Calu3 (cell line): ENCODE measurements around the gene SLC5A10. TPM values are rescaled to one million over a fixed set of nuclear protein-coding genes. Genes with fewer than 3 reads are reported as not detected.

Experiments used
- BruUV-seq: library from RNA; stranded (reverse); fragments of 400-500 nt; replicated peaks from 2 replicates; lab custom pipeline; 2021; lab: Mats Ljungman, UMichigan
- CTCF ChIA-PET: fragments of 300-600 bp; sonication (Branson Sonifier 250); formaldehyde crosslinking; loops from one replicate; lab custom pipeline; 2022; ENCODE audit warnings: antibody characterized with exemption; lab: Charles Lee
- DNase-seq: peaks from one replicate; pipeline ENCODE4 v3.0.0; 2022
- H3K27ac Mint-ChIP-seq: one replicate; pipeline ENCODE4 v1.8.0; 2022; ENCODE audit warnings: mixed read lengths; ENCODE audit not compliant: unreplicated experiment
- H3K27me3 Mint-ChIP-seq: one replicate; pipeline ENCODE4 v1.8.0; 2022; ENCODE audit warnings: mixed read lengths; ENCODE audit not compliant: unreplicated experiment
- H3K36me3 Mint-ChIP-seq: one replicate; pipeline ENCODE4 v1.8.0; 2022; ENCODE audit warnings: mild to moderate bottlenecking, moderate library complexity, mixed read lengths; ENCODE audit not compliant: insufficient read depth, unreplicated experiment
- H3K4me1 Mint-ChIP-seq: one replicate; pipeline ENCODE4 v1.8.0; 2022; ENCODE audit warnings: mild to moderate bottlenecking, low read depth, mixed read lengths; ENCODE audit not compliant: unreplicated experiment
- H3K4me3 Mint-ChIP-seq: one replicate; pipeline ENCODE4 v1.8.0; 2022; ENCODE audit warnings: mild to moderate bottlenecking, low read depth, moderate library complexity, mixed read lengths; ENCODE audit not compliant: unreplicated experiment
- H3K9me3 Mint-ChIP-seq: one replicate; pipeline ENCODE4 v1.8.0; 2022; ENCODE audit warnings: low read depth, mixed read lengths; ENCODE audit not compliant: unreplicated experiment
- CTCF ChIP-seq: fragments of 200-600 bp; IDR thresholded peaks from one replicate; pipeline ENCODE4 v1.8.0; 2022; ENCODE audit warnings: antibody characterized with exemption; ENCODE audit not compliant: unreplicated experiment
- intact Hi-C: fragments of 100-400 bp; cut with micrococcal nuclease; formaldehyde crosslinking; loops from one replicate; pipeline ENCODE4 v1.10.0; 2022; ENCODE audit not compliant: unreplicated experiment
- total RNA-seq: library from RNA; stranded (reverse); gene quantifications from 2 replicates; pipeline ENCODE4 v1.2.3, GENCODE V29; 2022

The SLC5A10 gene
- total RNA-seq, 1 experiment from 2014 or later, result not detected

- no TSS peak for BruUV-seq
- no peak overlapping the region for H3K27ac Mint-ChIP-seq
These were observed 5.9 kb downstream of the SLC5A10 start for GRCh38 chr17:18957831-18958230.

GRCh38 chr17:18958611-18959010 lies 6.6 kb downstream of the SLC5A10 start:
- no peaks in the 10 kb centered on the region for H3K4me1 Mint-ChIP-seq
- TF ChIP-seq CTCF, result no peak
- BruUV-seq, result no TSS peak
- intact Hi-C loops, result no loop called here
- no peak for DNase-seq
- no peaks in the 10 kb centered on the region for H3K36me3 Mint-ChIP-seq
- no peak overlapping the region for H3K4me3 Mint-ChIP-seq
- H3K9me3 Mint-ChIP-seq, result no peaks in the 10 kb centered on the region
- no peak overlapping the region for H3K27ac Mint-ChIP-seq
- H3K27me3 Mint-ChIP-seq, result no peaks in the 10 kb centered on the region
- CTCF ChIA-PET, result no interaction called here

More at GRCh38 chr17:18957831-18958230, 5.9 kb downstream of the SLC5A10 start:
- H3K9me3 Mint-ChIP-seq, result no peaks in the 10 kb centered on the region
- TF ChIP-seq CTCF, result no peak
- CTCF ChIA-PET, result no interaction called here
- intact Hi-C loops, result no loop called here
- no peaks in the 10 kb centered on the region for H3K36me3 Mint-ChIP-seq
- no peak overlapping the region for H3K4me3 Mint-ChIP-seq
- no peaks in the 10 kb centered on the region for H3K4me1 Mint-ChIP-seq
- no peaks in the 10 kb centered on the region for H3K27me3 Mint-ChIP-seq
- DNase-seq, result no peak

- CTCF ChIA-PET, result no interaction called here
- H3K27me3 Mint-ChIP-seq, result no peaks in the 10 kb centered on the region
- TF ChIP-seq CTCF, result no peak
- no peak overlapping the region for H3K27ac Mint-ChIP-seq
- BruUV-seq, result no TSS peak
- H3K4me1 Mint-ChIP-seq, result no peaks in the 10 kb centered on the region
- DNase-seq, result no peak
- no peaks in the 10 kb centered on the region for H3K36me3 Mint-ChIP-seq
- intact Hi-C loops, result no loop called here
- H3K9me3 Mint-ChIP-seq, result no peaks in the 10 kb centered on the region
- no peak overlapping the region for H3K4me3 Mint-ChIP-seq
These were observed 7.3 kb downstream of the SLC5A10 start for GRCh38 chr17:18959071-18959844.

- H3K27me3 Mint-ChIP-seq, result no peaks in the 10 kb centered on the region
- BruUV-seq, result no TSS peak
- no peak for TF ChIP-seq CTCF
- no peaks in the 10 kb centered on the region for H3K4me1 Mint-ChIP-seq
- CTCF ChIA-PET, result no interaction called here
- no peaks in the 10 kb centered on the region for H3K36me3 Mint-ChIP-seq
- H3K9me3 Mint-ChIP-seq, result no peaks in the 10 kb centered on the region
- intact Hi-C loops, result no loop called here
- H3K27ac Mint-ChIP-seq, result no peak overlapping the region
- DNase-seq, result no peak
- no peak overlapping the region for H3K4me3 Mint-ChIP-seq
These were observed 7.9 kb downstream of the SLC5A10 start for GRCh38 chr17:18959845-18960240.
